NCI-H82 treated with DMSO at 0.1 percent for 48 hours (cell line): ENCODE results near the gene SELPLG.
A peak's percentile ranks its signal among the peaks of the same experiment; 100 is the strongest.
"Not testable (repeated sequence)": the region's sequence is repeated elsewhere in the genome, so short reads cannot be mapped to it uniquely, and the experiment has no call there.

ENCODE experiments used
- DNase-seq: peaks from one replicate; lab custom pipeline; 2025; ENCODE audit not compliant: unreplicated experiment; lab: John Stamatoyannopoulos, UW

The SELPLG gene

GRCh38 chr12:108620236-108620879 is 13.3 kb downstream of the SELPLG start:
- DNase-seq, result no peak

- DNase-seq, result no peak
These were observed 14.1 kb downstream of the SELPLG start for GRCh38 chr12:108619369-108620160.

GRCh38 chr12:108618953-108619274 is 14.8 kb downstream of the SELPLG start:
- not testable (repeated sequence) for DNase-seq

GRCh38 chr12:108618079-108618952 is 15.4 kb downstream of the SELPLG start:
- peak; percentile 16 for DNase-seq

GRCh38 chr12:108616941-108617858 is 16.5 kb downstream of the SELPLG start:
- DNase-seq, result no peak

- DNase-seq, result no peak
These were observed 17.3 kb downstream of the SELPLG start for GRCh38 chr12:108616359-108616758.

GRCh38 chr12:108615918-108616317 is 17.8 kb downstream of the SELPLG start:
- no peak for DNase-seq

GRCh38 chr12:108614639-108615038 is 19.1 kb downstream of the SELPLG start:
- DNase-seq, result no peak

- DNase-seq, result no peak
These were observed 19.7 kb downstream of the SELPLG start for GRCh38 chr12:108614041-108614440.

GRCh38 chr12:108613548-108613947 is 20.1 kb downstream of the SELPLG start:
- DNase-seq, result no peak

- DNase-seq, result no peak
These were observed 20.9 kb downstream of the SELPLG start for GRCh38 chr12:108612788-108613282.

GRCh38 chr12:108611884-108612415 is 21.7 kb downstream of the SELPLG start:
- no peak for DNase-seq

GRCh38 chr12:108610856-108611605 is 22.7 kb downstream of the SELPLG start:
- no peak for DNase-seq

- no peak for DNase-seq
These were observed 23.3 kb downstream of the SELPLG start for GRCh38 chr12:108610336-108610815.

- DNase-seq, result no peak
These were observed 24.0 kb downstream of the SELPLG start for GRCh38 chr12:108609537-108610335.

- no peak for DNase-seq
These were observed 25.1 kb downstream of the SELPLG start for GRCh38 chr12:108608616-108609015.

- DNase-seq, result no peak
These were observed 25.6 kb downstream of the SELPLG start for GRCh38 chr12:108607981-108608600.

GRCh38 chr12:108606492-108606891 is 27.2 kb downstream of the SELPLG start:
- no peak for DNase-seq
